Esophagus squamous epithelium (tissue), 5 donors: ENCODE data around the gene ARID1A. TPM values are rescaled to one million over a fixed set of nuclear protein-coding genes. Genes with fewer than 3 reads are reported as not detected.

Experiments
- DNase-seq: peaks from one replicate; lab custom pipeline; 2025; lab: John Stamatoyannopoulos, UW
- H3K27ac ChIP-seq, 4 donors: fragments of 200-600 bp; sonication (generic); one replicate each; pipeline ENCODE4 v1.5.1; 2016 to 2019; ENCODE audit warnings: mild to moderate bottlenecking in 1 of 4
- H3K27me3 ChIP-seq, 4 donors: fragments of 200-600 bp; sonication (generic); 1 replicate in 3 of 4; 2 replicates in 1 of 4; pipeline versions ENCODE4 v1.5.1 to v1.6.0; 2017 to 2021; ENCODE audit warnings: antibody characterized with exemption in 1 of 4
- H3K36me3 ChIP-seq, 3 donors: fragments of 200-600 bp; sonication (generic); one replicate each; pipeline ENCODE4 v1.5.1; 2016 to 2019
- H3K4me1 ChIP-seq, 3 donors: fragments of 200-600 bp; sonication (generic); one replicate each; pipeline ENCODE4 v1.5.1; 2017 to 2019
- H3K4me3 ChIP-seq, 4 donors: fragments of 200-600 bp; sonication (generic); 1 replicate in 3 of 4; 2 replicates in 1 of 4; pipeline ENCODE4 v1.5.1; 2016 to 2019; ENCODE audit warnings: mild to moderate bottlenecking in 2 of 4, moderate library complexity in 1 of 4
- H3K9me3 ChIP-seq, 3 donors: fragments of 200-600 bp; sonication (generic); one replicate each; pipeline ENCODE4 v1.5.1; 2016 to 2019
- POLR2A ChIP-seq, 4 donors: fragments of 450-650 bp; IDR thresholded peaks; one replicate each; pipeline ENCODE4 v1.6.1; 2017; ENCODE audit warnings: antibody characterized with exemption in 4 of 4, mild to moderate bottlenecking in 4 of 4, moderate library complexity in 3 of 4
- WGBS, 2 donors: methylation state at CpG; one replicate each; pipeline ENCODE4 v1.1.5; 2018; 5-methylcytosine and 5-hydroxymethylcytosine counted together
- intact Hi-C: fragments of 100-400 bp; cut with DNase I; formaldehyde crosslinking; loops from one replicate; pipeline ENCODE4 v1.15.0; 2022
- total RNA-seq, 4 donors: library from RNA; depleted of rRNA; stranded (reverse); fragments of >200 nt; gene quantifications; one replicate each; pipeline ENCODE4 v1.1.0, GENCODE V29; 2016
- TF ChIP-seq, protein P1 (sequence below), 6 experiments: fragments of 450-650 bp in 4 of 6; fragments of 200-600 bp in 2 of 6; sonication (generic) in 2 of 6; IDR thresholded peaks; one replicate each; pipeline ENCODE4 v1.5.1; 2016 to 2019; ENCODE audit warnings: antibody characterized with exemption in 6 of 6, mild to moderate bottlenecking in 4 of 6, moderate library complexity in 4 of 6
- donor health status: DM: yes; HTN: yes; CAD: no.

The ARID1A gene
- total RNA-seq, 4 donors from 2014 or later: 23.9 to 60.2 (median 43.5) TPM

DNA sequence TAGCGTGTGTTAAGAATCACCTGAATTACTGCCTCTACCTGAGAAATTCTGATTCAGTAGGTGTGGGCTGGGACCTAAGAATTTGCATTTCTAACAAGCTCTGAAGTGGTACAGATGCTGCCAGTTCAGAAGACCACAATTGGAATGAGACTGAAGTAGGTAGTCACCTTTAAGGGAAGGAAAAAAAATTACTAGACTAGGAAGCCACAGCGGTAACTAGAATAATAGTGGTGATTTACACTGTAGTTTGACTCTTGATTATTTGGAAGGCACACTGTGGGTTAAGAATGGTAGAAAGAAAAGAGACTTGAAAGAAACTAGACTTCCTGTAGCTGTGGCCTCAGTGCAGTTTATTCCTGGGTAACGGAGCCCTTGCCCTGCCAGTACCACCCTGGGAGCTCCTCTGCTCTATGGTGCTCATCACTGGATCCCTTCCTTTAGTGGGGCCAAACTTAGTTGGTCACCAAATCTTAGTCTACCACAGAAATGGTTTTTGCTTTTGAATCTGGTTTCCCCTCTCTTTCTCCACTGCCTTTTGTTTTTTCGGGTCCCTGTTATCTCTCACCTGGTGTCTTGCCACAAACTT lies 43.6 kb downstream of the ARID1A start:
- no peak for DNase-seq
- Histone ChIP-seq H3K27me3 (no peaks in the 10 kb centered on the region), H3K4me3 (no peak overlapping the region), H3K9me3 (no peaks in the 10 kb centered on the region), H3K36me3 (peaks cover 0 to 94% (median 8%) of the 10 kb centered on the region in 3 donors), H3K27ac (peak overlapping the region in 1 of 4 donors; percentile 19), H3K4me1 (peaks cover under 1 to 43% (median 10%) of the 10 kb centered on the region in 3 donors)
- 69 to 73% methylated on average over 4 of the region's 4 CpGs for WGBS, 2 donors
- TF ChIP-seq POLR2A (IDR thresholded peaks at IDR 0.05): no peak
- TF ChIP-seq, protein P1, sequence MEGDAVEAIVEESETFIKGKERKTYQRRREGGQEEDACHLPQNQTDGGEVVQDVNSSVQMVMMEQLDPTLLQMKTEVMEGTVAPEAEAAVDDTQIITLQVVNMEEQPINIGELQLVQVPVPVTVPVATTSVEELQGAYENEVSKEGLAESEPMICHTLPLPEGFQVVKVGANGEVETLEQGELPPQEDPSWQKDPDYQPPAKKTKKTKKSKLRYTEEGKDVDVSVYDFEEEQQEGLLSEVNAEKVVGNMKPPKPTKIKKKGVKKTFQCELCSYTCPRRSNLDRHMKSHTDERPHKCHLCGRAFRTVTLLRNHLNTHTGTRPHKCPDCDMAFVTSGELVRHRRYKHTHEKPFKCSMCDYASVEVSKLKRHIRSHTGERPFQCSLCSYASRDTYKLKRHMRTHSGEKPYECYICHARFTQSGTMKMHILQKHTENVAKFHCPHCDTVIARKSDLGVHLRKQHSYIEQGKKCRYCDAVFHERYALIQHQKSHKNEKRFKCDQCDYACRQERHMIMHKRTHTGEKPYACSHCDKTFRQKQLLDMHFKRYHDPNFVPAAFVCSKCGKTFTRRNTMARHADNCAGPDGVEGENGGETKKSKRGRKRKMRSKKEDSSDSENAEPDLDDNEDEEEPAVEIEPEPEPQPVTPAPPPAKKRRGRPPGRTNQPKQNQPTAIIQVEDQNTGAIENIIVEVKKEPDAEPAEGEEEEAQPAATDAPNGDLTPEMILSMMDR (IDR thresholded peaks at IDR 0.05): no peak
- intact Hi-C loops: no loop called here

DNA sequence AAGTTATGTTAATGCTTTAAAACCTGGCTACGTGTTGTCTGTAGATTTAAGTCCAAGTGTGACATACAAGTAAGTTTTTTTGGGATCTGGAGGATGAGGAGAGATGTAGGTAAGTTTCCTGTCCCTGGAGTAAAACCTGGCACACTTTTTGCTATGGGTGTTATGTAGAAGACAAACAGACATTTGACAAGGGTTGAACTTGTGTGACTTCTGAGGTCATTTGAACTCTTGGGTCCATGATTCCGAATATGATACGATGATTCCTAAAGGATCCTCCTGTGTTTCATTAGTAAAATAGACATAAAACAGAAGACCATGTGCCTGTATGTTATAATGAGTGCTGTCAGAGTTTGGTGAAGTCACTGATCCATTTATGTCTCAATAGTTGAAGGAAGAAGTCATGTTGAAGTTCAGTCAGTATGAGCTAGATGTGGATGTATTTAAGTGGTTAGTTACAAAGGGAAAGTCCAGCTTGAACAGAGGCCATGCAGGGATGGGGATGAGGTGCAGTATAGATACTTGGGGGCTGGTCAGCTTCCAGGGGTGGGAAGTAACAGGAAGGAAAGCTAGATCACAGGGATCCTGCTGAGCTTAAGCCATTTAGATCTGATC lies 44.3 kb downstream of the ARID1A start:
- Histone ChIP-seq H3K4me1 (peaks cover 5 to 45% (median 17%) of the 10 kb centered on the region in 3 donors), H3K4me3 (no peak overlapping the region), H3K27ac (no peak overlapping the region), H3K9me3 (no peaks in the 10 kb centered on the region), H3K36me3 (peaks cover 0 to 89% (median 8%) of the 10 kb centered on the region in 3 donors), H3K27me3 (no peaks in the 10 kb centered on the region)
- DNase-seq: no peak
- WGBS, 2 donors: 88 to 95% methylated on average over 3 of the region's 3 CpGs
- intact Hi-C loops: no loop called here
- TF ChIP-seq, protein P1 (IDR thresholded peaks at IDR 0.05): no peak
- no peak for TF ChIP-seq POLR2A (IDR thresholded peaks at IDR 0.05)

DNA sequence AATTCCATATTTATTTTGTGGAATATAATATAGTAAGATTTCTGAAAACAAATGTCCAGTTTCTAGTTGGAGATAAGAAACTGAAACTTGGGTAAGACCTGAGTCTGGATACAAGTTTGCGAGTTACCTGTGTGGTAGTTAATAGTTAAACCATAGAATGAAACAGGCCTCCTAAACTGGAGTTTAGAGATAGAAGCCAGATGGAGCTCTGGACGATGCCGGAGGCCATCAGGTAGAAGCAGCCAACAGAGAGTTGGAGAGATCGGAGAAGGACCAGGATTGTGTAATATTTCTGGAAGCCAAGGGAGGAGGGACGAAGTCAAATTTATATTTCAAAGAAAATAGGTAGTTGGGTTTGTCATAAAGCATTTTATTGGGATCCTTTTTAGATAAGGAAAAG lies 45.1 kb downstream of the ARID1A start:
- H3K27me3 ChIP-seq: no peaks in the 10 kb centered on the region
- intact Hi-C loops: no loop called here
- DNase-seq: no peak
- H3K36me3 ChIP-seq: peaks cover 0 to 89% (median 8%) of the 10 kb centered on the region in 3 donors
- H3K4me3 ChIP-seq: no peak overlapping the region
- H3K4me1 ChIP-seq: peaks cover 5 to 53% (median 23%) of the 10 kb centered on the region in 3 donors
- TF ChIP-seq, protein P1 (IDR thresholded peaks at IDR 0.05): no peak
- TF ChIP-seq POLR2A (IDR thresholded peaks at IDR 0.05): no peak
- H3K27ac ChIP-seq: no peak overlapping the region
- H3K9me3 ChIP-seq: no peaks in the 10 kb centered on the region
- 81 to 87% methylated on average over 5 of the region's 5 CpGs for WGBS, 2 donors

DNA sequence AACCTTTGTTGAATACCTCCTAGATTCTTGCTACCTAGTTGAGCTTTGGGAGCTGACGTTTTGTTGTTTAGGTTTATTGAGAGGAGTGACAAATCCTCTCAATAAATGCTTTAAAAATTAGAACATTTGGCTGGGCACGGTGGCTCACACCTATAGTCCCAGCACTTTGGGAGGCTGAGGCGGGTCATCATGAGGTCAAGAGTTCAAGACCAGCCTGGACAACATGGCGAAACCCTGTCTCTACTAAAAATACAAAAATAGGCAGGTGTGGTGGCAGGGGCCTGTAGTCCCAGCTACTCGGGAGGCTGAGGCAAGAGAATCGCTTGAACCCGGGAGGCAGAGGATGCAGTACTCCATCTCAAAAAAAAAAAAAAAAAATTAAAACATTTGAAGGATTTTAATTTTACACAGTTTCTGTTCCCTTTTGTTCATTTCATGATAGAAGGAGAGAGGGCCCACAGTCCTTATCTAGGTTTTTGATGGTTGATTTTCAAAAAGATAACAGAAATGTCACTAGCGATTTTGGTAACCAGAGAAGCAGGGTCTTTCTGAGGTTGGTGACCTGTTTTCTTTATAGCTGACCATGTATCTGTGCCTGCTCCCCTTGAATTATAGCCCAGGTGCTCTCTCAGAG lies 47.7 kb downstream of the ARID1A start:
- Histone ChIP-seq H3K36me3 (peaks cover 0 to 89% (median under 1%) of the 10 kb centered on the region in 3 donors), H3K9me3 (no peaks in the 10 kb centered on the region), H3K27me3 (no peaks in the 10 kb centered on the region), H3K4me1 (peaks cover 5 to 75% (median 30%) of the 10 kb centered on the region in 3 donors), H3K4me3 (no peak overlapping the region), H3K27ac (peak overlapping the region; percentile 14 to 83 (median 53))
- intact Hi-C loops: no loop called here
- TF ChIP-seq, protein P1 (IDR thresholded peaks at IDR 0.05): no peak
- TF ChIP-seq POLR2A (IDR thresholded peaks at IDR 0.05): no peak
- WGBS, 2 donors: 68 to 87% methylated on average over 7 to 8 of the region's 8 CpGs
- no peak for DNase-seq
